ENCODE measurements around the gene HERC3.

Gene HERC3

DNA sequence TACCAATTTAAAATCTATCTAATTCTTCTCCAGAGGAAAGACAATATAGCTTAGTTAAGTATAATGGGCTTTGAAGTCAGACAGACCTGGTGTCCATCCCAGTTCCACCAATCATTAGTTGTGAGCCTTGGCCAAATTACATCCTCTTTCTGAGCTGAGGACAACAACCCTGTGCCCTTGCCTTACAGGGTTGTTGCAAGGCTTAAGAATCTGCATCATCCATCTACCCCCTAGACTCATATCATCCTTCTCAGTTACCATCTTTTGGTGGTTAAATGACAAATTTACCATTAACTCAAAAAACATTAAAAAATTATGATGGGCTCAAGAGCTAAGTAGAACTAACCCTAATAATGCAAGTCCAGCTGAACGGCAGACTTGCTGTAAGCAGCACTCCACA, 53.7 kb downstream of the HERC3 start:
- ChIA-PET CTCF (interaction anchor here (1.6 kb wide), 1 partner anchor 27 kb away, joined by 5 read pairs; no protein-coding TSS in a partner anchor), POLR2A (no interaction called here)
- TF ChIP-seq, protein P1, sequence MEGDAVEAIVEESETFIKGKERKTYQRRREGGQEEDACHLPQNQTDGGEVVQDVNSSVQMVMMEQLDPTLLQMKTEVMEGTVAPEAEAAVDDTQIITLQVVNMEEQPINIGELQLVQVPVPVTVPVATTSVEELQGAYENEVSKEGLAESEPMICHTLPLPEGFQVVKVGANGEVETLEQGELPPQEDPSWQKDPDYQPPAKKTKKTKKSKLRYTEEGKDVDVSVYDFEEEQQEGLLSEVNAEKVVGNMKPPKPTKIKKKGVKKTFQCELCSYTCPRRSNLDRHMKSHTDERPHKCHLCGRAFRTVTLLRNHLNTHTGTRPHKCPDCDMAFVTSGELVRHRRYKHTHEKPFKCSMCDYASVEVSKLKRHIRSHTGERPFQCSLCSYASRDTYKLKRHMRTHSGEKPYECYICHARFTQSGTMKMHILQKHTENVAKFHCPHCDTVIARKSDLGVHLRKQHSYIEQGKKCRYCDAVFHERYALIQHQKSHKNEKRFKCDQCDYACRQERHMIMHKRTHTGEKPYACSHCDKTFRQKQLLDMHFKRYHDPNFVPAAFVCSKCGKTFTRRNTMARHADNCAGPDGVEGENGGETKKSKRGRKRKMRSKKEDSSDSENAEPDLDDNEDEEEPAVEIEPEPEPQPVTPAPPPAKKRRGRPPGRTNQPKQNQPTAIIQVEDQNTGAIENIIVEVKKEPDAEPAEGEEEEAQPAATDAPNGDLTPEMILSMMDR (IDR thresholded peaks at IDR 0.05; ENCODE audit: insufficient read depth, low read length, missing control alignments) = no peak
- DNase-seq (ENCODE audit: low read depth, low spot score) = no peak
- no peak overlapping the region for H3K4me3 ChIP-seq (ENCODE audit: low read depth, low read length)

DNA sequence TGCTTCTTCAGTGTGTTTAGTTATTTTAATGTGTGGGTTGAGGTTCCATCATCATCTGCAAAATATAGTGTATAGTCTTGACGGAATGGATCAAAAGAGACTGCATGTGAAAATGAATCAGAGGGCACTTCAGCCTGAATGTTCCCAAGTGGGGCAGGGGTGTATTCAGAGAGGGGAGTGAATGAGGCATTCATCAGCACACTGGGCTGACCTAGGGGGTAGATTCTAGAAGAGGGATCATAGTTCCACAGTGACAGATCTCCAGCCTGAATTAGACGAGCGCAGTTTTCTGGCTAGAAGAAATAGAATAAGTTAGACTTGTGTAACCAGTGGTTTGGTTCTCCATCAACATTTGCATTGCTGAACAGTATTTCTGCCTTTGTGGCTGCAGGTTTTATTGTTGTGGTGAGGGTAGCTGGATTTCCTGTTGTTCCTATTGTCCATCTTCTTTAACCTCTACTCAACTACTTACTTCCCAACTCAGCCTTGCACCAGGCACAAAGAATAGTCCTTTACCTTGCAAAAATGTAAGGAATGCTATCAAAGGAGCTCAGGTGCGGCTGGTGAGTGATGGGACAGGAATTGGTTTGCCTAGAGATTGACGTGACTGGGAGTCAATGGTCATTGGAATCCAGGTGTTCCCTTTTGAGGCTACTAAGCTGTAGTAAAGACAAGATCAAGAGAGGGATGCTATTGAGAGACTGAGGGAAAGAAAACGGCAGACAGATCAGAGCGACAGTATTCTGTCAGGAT, 54.4 kb downstream of the HERC3 start:
- CTCF ChIA-PET = interaction anchor here (1.6 kb wide), 1 partner anchor 26 kb away, joined by 5 read pairs; no protein-coding TSS in a partner anchor
- no peak for DNase-seq (ENCODE audit: low read depth, low spot score)
- H3K4me3 ChIP-seq (ENCODE audit: low read depth, low read length) = no peak overlapping the region
- TF ChIP-seq, protein P1 (IDR thresholded peaks at IDR 0.05; ENCODE audit: insufficient read depth, low read length, missing control alignments) = no peak
- POLR2A ChIA-PET = no interaction called here

- CTCF ChIA-PET = interaction anchor here (0.8 to 2.1 kb wide), 4 partner anchors 10 to 24 kb away, joined by 3 to 19 read pairs (median 4); no protein-coding TSS in a partner anchor
- DNase-seq (ENCODE audit: low read depth, low spot score) = no peak
- POLR2A ChIA-PET = no interaction called here
- H3K4me3 ChIP-seq (ENCODE audit: low read depth, low read length) = no peak overlapping the region
- TF ChIP-seq, protein P1 (IDR thresholded peaks at IDR 0.05; ENCODE audit: insufficient read depth, low read length, missing control alignments) = no peak
Measured at GRCh38 chr4:88649716-88650115, 57.4 kb downstream of the HERC3 start.

DNA sequence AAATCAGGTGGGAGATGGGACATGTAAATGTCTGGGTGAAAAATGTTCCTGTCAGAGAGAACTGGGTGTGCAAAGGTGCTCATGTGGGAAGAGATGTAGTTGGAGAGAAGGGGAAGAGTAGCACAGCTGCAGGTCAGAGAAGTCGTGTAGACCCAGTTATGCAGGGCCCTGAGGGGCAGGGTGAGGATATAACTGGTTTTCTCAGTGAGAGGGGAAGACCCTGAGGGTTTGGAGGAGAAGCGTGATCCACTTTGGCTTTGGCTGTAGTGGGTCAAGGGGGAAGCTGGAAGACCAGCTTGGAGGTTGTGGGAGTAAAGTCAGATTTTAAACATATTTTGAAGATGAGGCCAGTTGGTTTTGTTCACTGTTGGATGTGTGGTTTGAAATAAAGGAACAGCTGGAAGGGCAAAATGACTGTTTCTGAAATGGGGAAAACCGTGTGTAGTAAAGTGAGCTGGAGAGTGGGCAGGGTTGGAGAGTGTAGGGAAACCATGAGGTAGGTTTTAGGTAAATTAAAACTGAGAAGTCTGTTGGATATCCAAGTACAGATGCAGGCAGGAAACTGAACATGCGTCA, 61.2 kb downstream of the HERC3 start:
- TF ChIP-seq, protein P1 (IDR thresholded peaks at IDR 0.05; ENCODE audit: insufficient read depth, low read length, missing control alignments) = no peak
- ChIA-PET CTCF (interaction anchor here (1.1 to 4.8 kb wide), 4 partner anchors 19 to 119 kb away, joined by 3 to 18 read pairs (median 6); no protein-coding TSS in a partner anchor), POLR2A (no interaction called here)
- no peak for DNase-seq (ENCODE audit: low read depth, low spot score)
- no peak overlapping the region for H3K4me3 ChIP-seq (ENCODE audit: low read depth, low read length)

DNA sequence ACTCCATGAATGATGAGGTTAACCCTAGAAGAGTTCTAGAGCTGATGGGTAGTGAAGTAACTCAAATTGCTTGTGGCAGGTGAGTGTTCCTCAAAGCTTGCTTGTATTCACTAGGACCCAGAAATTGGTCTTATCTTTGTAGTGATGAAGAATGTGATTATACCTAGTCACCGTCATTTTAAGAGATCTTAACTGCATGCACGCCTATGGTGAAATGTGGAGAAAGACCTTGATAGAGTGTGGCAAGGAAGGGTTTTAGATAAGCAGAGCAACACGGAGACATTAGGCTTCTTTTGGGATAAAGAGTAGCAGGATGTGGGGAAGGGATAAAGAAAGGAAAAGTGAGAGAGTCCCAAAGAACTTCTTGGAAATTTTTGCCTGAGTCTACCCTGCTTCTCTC, 62.9 kb downstream of the HERC3 start:
- POLR2A ChIA-PET = no interaction called here
- DNase-seq (ENCODE audit: low read depth, low spot score) = no peak
- H3K4me3 ChIP-seq (ENCODE audit: low read depth, low read length) = no peak overlapping the region
- CTCF ChIA-PET = interaction anchor here (2.2 to 4.8 kb wide), 2 partner anchors 17 to 116 kb away, joined by 8 to 18 read pairs; no protein-coding TSS in a partner anchor
- TF ChIP-seq, protein P1 (IDR thresholded peaks at IDR 0.05; ENCODE audit: insufficient read depth, low read length, missing control alignments) = no peak

Measured in AG04449 (cell line).